ENCODE data around the gene PRSS50. TPM values are rescaled to one million over a fixed set of nuclear protein-coding genes. Genes with fewer than 3 reads are reported as not detected.
"Not testable (repeated sequence)": the region's sequence is repeated elsewhere in the genome, so short reads cannot be mapped to it uniquely, and the experiment has no call there.

Gene PRSS50
- total RNA-seq: not detected

- no peaks in the 10 kb centered on the region for H3K9me3 Mint-ChIP-seq
- no peak for DNase-seq
- H3K4me1 Mint-ChIP-seq: no peaks in the 10 kb centered on the region
- H3K36me3 Mint-ChIP-seq: no peaks in the 10 kb centered on the region
- H3K27me3 Mint-ChIP-seq: peaks cover 21% of the 10 kb centered on the region
- H3K4me3 Mint-ChIP-seq: no peak within 1 kb of the TSS
- peak; percentile 57 for ATAC-seq (ENCODE audit: low read depth)
- no peak within 1 kb of the TSS for H3K27ac Mint-ChIP-seq
- POLR2A ChIA-PET: no interaction called here
Measured at GRCh38 chr3:46717447-46718231, at the start of gene PRSS50. TSS of gene PRSS50 (minus strand) at chr3:46717869. CDS start at chr3:46717824, 45 bp downstream.

- Mint-ChIP-seq H3K27me3 (peaks cover 18% of the 10 kb centered on the region), H3K36me3 (no peaks in the 10 kb centered on the region), H3K4me1 (no peaks in the 10 kb centered on the region), H3K9me3 (peaks cover 18% of the 10 kb centered on the region), H3K27ac (no peak overlapping the region), H3K4me3 (no peak overlapping the region)
- DNase-seq: no peak
- POLR2A ChIA-PET: no interaction called here
- ATAC-seq (ENCODE audit: low read depth): no peak
Measured at GRCh38 chr3:46764206-46764605, 46.5 kb upstream of the PRSS50 start.

- POLR2A ChIA-PET: no interaction called here
- Mint-ChIP-seq H3K4me1 (no peaks in the 10 kb centered on the region), H3K27me3 (peaks cover 21% of the 10 kb centered on the region), H3K36me3 (no peaks in the 10 kb centered on the region), H3K27ac (no peak overlapping the region), H3K4me3 (no peak overlapping the region), H3K9me3 (peaks cover 15% of the 10 kb centered on the region)
- DNase-seq: no peak
- ATAC-seq (ENCODE audit: low read depth): no peak
Measured at GRCh38 chr3:46763178-46763577, 45.5 kb upstream of the PRSS50 start.

- no peak for ATAC-seq (ENCODE audit: low read depth)
- peaks cover 28% of the 10 kb centered on the region for H3K27me3 Mint-ChIP-seq
- peaks cover 11% of the 10 kb centered on the region for H3K9me3 Mint-ChIP-seq
- POLR2A ChIA-PET: no interaction called here
- no peaks in the 10 kb centered on the region for H3K36me3 Mint-ChIP-seq
- H3K4me1 Mint-ChIP-seq: no peaks in the 10 kb centered on the region
- no peak overlapping the region for H3K27ac Mint-ChIP-seq
- H3K4me3 Mint-ChIP-seq: no peak overlapping the region
- no peak for DNase-seq
Measured at GRCh38 chr3:46759239-46760167, 41.8 kb upstream of the PRSS50 start.

GRCh38 chr3:46756642-46757041, 39.0 kb upstream of the PRSS50 start:
- H3K9me3 Mint-ChIP-seq: no peaks in the 10 kb centered on the region
- H3K4me3 Mint-ChIP-seq: no peak overlapping the region
- peaks cover 15% of the 10 kb centered on the region for H3K27me3 Mint-ChIP-seq
- DNase-seq (no peak), ATAC-seq (ENCODE audit: low read depth) (no peak)
- H3K36me3 Mint-ChIP-seq: no peaks in the 10 kb centered on the region
- POLR2A ChIA-PET: no interaction called here
- H3K27ac Mint-ChIP-seq: no peak overlapping the region
- H3K4me1 Mint-ChIP-seq: peaks cover 6% of the 10 kb centered on the region

- no peaks in the 10 kb centered on the region for H3K9me3 Mint-ChIP-seq
- H3K4me1 Mint-ChIP-seq: peaks cover 6% of the 10 kb centered on the region
- DNase-seq (no peak), ATAC-seq (ENCODE audit: low read depth) (no peak)
- H3K27ac Mint-ChIP-seq: no peak overlapping the region
- peaks cover 15% of the 10 kb centered on the region for H3K27me3 Mint-ChIP-seq
- no peak overlapping the region for H3K4me3 Mint-ChIP-seq
- POLR2A ChIA-PET: no interaction called here
- H3K36me3 Mint-ChIP-seq: no peaks in the 10 kb centered on the region
Measured at GRCh38 chr3:46755646-46756045, 38.0 kb upstream of the PRSS50 start.

- H3K4me1 Mint-ChIP-seq, H3K4me3 Mint-ChIP-seq, DNase-seq, H3K9me3 Mint-ChIP-seq, H3K36me3 Mint-ChIP-seq, H3K27ac Mint-ChIP-seq, POLR2A ChIA-PET: not testable (repeated sequence)
- peak; percentile 65 for ATAC-seq (ENCODE audit: low read depth)
- peaks cover 12% of the 10 kb centered on the region for H3K27me3 Mint-ChIP-seq
Measured at GRCh38 chr3:46753127-46753526, 35.5 kb upstream of the PRSS50 start.

- H3K27ac Mint-ChIP-seq: no peak overlapping the region
- H3K4me1 Mint-ChIP-seq: peaks cover 6% of the 10 kb centered on the region
- no peak overlapping the region for H3K4me3 Mint-ChIP-seq
- ATAC-seq (ENCODE audit: low read depth) (no peak), DNase-seq (no peak)
- no peaks in the 10 kb centered on the region for H3K9me3 Mint-ChIP-seq
- POLR2A ChIA-PET: no interaction called here
- H3K27me3 Mint-ChIP-seq: peaks cover 11% of the 10 kb centered on the region
- H3K36me3 Mint-ChIP-seq: no peaks in the 10 kb centered on the region
Measured at GRCh38 chr3:46750555-46751038, 32.9 kb upstream of the PRSS50 start.

GRCh38 chr3:46749129-46749528, 31.5 kb upstream of the PRSS50 start:
- Mint-ChIP-seq H3K36me3 (no peaks in the 10 kb centered on the region), H3K9me3 (no peaks in the 10 kb centered on the region), H3K4me3 (no peak overlapping the region), H3K27ac (no peak overlapping the region), H3K4me1 (peaks cover 6% of the 10 kb centered on the region), H3K27me3 (peaks cover 14% of the 10 kb centered on the region)
- DNase-seq (no peak), ATAC-seq (ENCODE audit: low read depth) (no peak)
- POLR2A ChIA-PET: no interaction called here

GRCh38 chr3:46748170-46748569, 30.5 kb upstream of the PRSS50 start:
- no peaks in the 10 kb centered on the region for H3K9me3 Mint-ChIP-seq
- ATAC-seq (ENCODE audit: low read depth): no peak
- POLR2A ChIA-PET: no interaction called here
- no peak overlapping the region for H3K4me3 Mint-ChIP-seq
- no peak for DNase-seq
- H3K4me1 Mint-ChIP-seq: peaks cover 3% of the 10 kb centered on the region
- H3K27me3 Mint-ChIP-seq: peaks cover 14% of the 10 kb centered on the region
- H3K27ac Mint-ChIP-seq: no peak overlapping the region
- no peaks in the 10 kb centered on the region for H3K36me3 Mint-ChIP-seq

GRCh38 chr3:46746711-46747110, 29.0 kb upstream of the PRSS50 start:
- Mint-ChIP-seq H3K9me3 (no peaks in the 10 kb centered on the region), H3K36me3 (no peaks in the 10 kb centered on the region), H3K4me1 (no peaks in the 10 kb centered on the region), H3K27ac (no peak overlapping the region), H3K27me3 (peaks cover 14% of the 10 kb centered on the region), H3K4me3 (no peak overlapping the region)
- POLR2A ChIA-PET: no interaction called here
- ATAC-seq (ENCODE audit: low read depth) (no peak), DNase-seq (no peak)

- Mint-ChIP-seq H3K9me3 (no peaks in the 10 kb centered on the region), H3K36me3 (no peaks in the 10 kb centered on the region), H3K27me3 (peaks cover 11% of the 10 kb centered on the region), H3K4me3 (no peak overlapping the region), H3K27ac (no peak overlapping the region), H3K4me1 (no peaks in the 10 kb centered on the region)
- POLR2A ChIA-PET: no interaction called here
- no peak for ATAC-seq (ENCODE audit: low read depth)
- DNase-seq: no peak
Measured at GRCh38 chr3:46742992-46743585, 25.4 kb upstream of the PRSS50 start.

GRCh38 chr3:46739565-46739964, 21.9 kb upstream of the PRSS50 start:
- H3K27me3 Mint-ChIP-seq; H3K4me3 Mint-ChIP-seq; H3K36me3 Mint-ChIP-seq; POLR2A ChIA-PET; ATAC-seq (ENCODE audit: low read depth); DNase-seq; H3K4me1 Mint-ChIP-seq; H3K9me3 Mint-ChIP-seq; H3K27ac Mint-ChIP-seq: not testable (repeated sequence)
